HepG2 (cell line): ENCODE results near the gene STX8. TPM values are rescaled to one million over a fixed set of nuclear protein-coding genes. Genes with fewer than 3 reads are reported as not detected.
A peak's percentile ranks its signal among the peaks of the same experiment; 100 is the strongest.

ENCODE experiments used
- ATAC-seq: fragments of 200-7000 bp; cut with Tn5 transposase; 3 replicates; pipeline ENCODE4 v1.9.1; 2020; ENCODE audit warnings: mild to moderate bottlenecking, moderate library complexity
- BruUV-seq: library from RNA; stranded (reverse); fragments of 400-500 nt; replicated peaks from 2 replicates; lab custom pipeline; 2021; lab: Mats Ljungman, UMichigan
- CTCF ChIA-PET: fragments of 300-600 bp; formaldehyde crosslinking; extraction: SDS; loops from one replicate; lab custom pipeline; 2021; ENCODE audit warnings: low total read pairs, inconsistent platforms, low intra/inter-chr PET ratio; lab: Yijun Ruan, JAX
- POLR2A ChIA-PET: fragments of 350-600 bp; sonication (Branson Sonifier 250); formaldehyde crosslinking; loops from one replicate; lab custom pipeline; 2020; ENCODE audit warnings: antibody characterized with exemption, inconsistent platforms; lab: Yijun Ruan, JAX
- DNase-seq: peaks from one replicate; pipeline ENCODE4 v3.0.0-alpha.2; 2015; ENCODE audit warnings: low spot score
- FAIRE-seq: peaks from 3 replicates; lab custom pipeline; 2011; peaks lifted over from hg19 to GRCh38; lab: Jason Lieb, UNC
- H2AFZ ChIP-seq: one replicate; pipeline ENCODE4 v1.6.1; 2011; ENCODE audit warnings: low read length, inconsistent platforms
- H3K27ac ChIP-seq: fragments of 300-600 bp; 3 replicates; pipeline ENCODE4 v1.8.0; 2011; ENCODE audit warnings: mixed run types, mild to moderate bottlenecking, mixed read lengths, low read length, inconsistent platforms; ENCODE audit not compliant: insufficient read depth; ENCODE audit errors: extremely low read length
- H3K27me3 ChIP-seq, 2 experiments: fragments of 200-600 bp in 1 of 2; 2 replicates in 1 of 2; 3 replicates in 1 of 2; pipeline versions ENCODE4 v1.6.0 to v1.8.0; 2011; ENCODE audit warnings: low read length in 2 of 2, mild to moderate bottlenecking in 2 of 2, moderate library complexity in 2 of 2, inconsistent platforms in 1 of 2; ENCODE audit not compliant: insufficient read depth in 2 of 2, control insufficient read depth in 1 of 2
- H3K36me3 ChIP-seq, 2 experiments: fragments of 200-600 bp in 1 of 2; replicated peaks in 1 of 2; 2 replicates in 1 of 2; 3 replicates in 1 of 2; pipeline versions ENCODE4 v1.5.1 to v1.8.0; 2011; ENCODE audit warnings: low read length in 2 of 2, inconsistent platforms in 1 of 2; ENCODE audit not compliant: insufficient read depth in 2 of 2, control insufficient read depth in 1 of 2
- H3K4me1 ChIP-seq: 2 replicates; pipeline ENCODE4 v1.5.1; 2012; ENCODE audit warnings: low read length, inconsistent platforms; ENCODE audit not compliant: insufficient read depth
- H3K4me2 ChIP-seq: 2 replicates; pipeline ENCODE4 v1.6.0; 2011; ENCODE audit warnings: low read depth, low read length, inconsistent platforms
- H3K4me3 ChIP-seq, 3 experiments: fragments of 200-600 bp in 1 of 3; sonication (generic), shearing (Covaris generic) in 1 of 3; replicated peaks in 1 of 3; 2 replicates each; pipeline ENCODE4 v1.5.1; 2011 to 2016; ENCODE audit warnings: low read length in 3 of 3, inconsistent platforms in 2 of 3, low read depth in 2 of 3, mild to moderate bottlenecking in 2 of 3, control low read depth in 1 of 3, mixed read lengths in 1 of 3; ENCODE audit not compliant: insufficient read depth in 1 of 3
- H3K79me2 ChIP-seq: one replicate; pipeline ENCODE4 v1.6.1; 2011; ENCODE audit warnings: low read length, inconsistent platforms; ENCODE audit not compliant: insufficient read depth
- H3K9ac ChIP-seq: 2 replicates; pipeline ENCODE4 v1.6.0; 2011; ENCODE audit warnings: mild to moderate bottlenecking, low read depth, low read length, inconsistent platforms; ENCODE audit not compliant: insufficient read depth
- H3K9me3 ChIP-seq: 2 replicates; pipeline ENCODE4 v1.5.1; 2012; ENCODE audit warnings: mild to moderate bottlenecking, low read length
- H4K20me1 ChIP-seq: 2 replicates; pipeline ENCODE4 v1.6.0; 2011; ENCODE audit warnings: inconsistent platforms, mild to moderate bottlenecking, low read length, moderate library complexity; ENCODE audit not compliant: insufficient read depth
- ATF4 ChIP-seq, 2 experiments: fragments of 450-650 bp in 1 of 2; sonication (generic) in 1 of 2; formaldehyde crosslinking; IDR thresholded peaks; 2 replicates each; pipeline versions ENCODE4 v1.5.0 to v1.8.0; 2020 to 2022; ENCODE audit warnings: mild to moderate bottlenecking in 1 of 2, missing genetic modification reagents in 1 of 2
- CEBPG ChIP-seq: IDR thresholded peaks from 2 replicates; pipeline ENCODE4 v1.6.1; 2016
- CSRNP2 ChIP-seq: sonication (generic); formaldehyde crosslinking; conservative IDR thresholded peaks from 2 replicates; pipeline ENCODE4 v1.8.0; 2022; ENCODE audit warnings: low read depth, missing genetic modification reagents
- FOXA3 ChIP-seq: IDR thresholded peaks from 2 replicates; pipeline ENCODE4 v1.6.1; 2016; ENCODE audit warnings: missing genetic modification reagents, missing compliant biosample characterization
- HNRNPK ChIP-seq: fragments of 200-400 bp; formaldehyde crosslinking; IDR thresholded peaks from 2 replicates; pipeline ENCODE4 v1.6.1; 2018; ENCODE audit warnings: low read length, low read depth, moderate library complexity, mild to moderate bottlenecking; ENCODE audit not compliant: poor library complexity, severe bottlenecking
- NCOA2 ChIP-seq: sonication (generic); formaldehyde crosslinking; IDR thresholded peaks from 2 replicates; pipeline ENCODE4 v1.8.0; 2022; ENCODE audit warnings: inconsistent platforms
- NFATC3 ChIP-seq: sonication (generic); formaldehyde crosslinking; IDR thresholded peaks from 2 replicates; pipeline ENCODE4 v1.5.1; 2020; ENCODE audit warnings: mild to moderate bottlenecking, missing genetic modification reagents
- SATB2 ChIP-seq: sonication (generic); formaldehyde crosslinking; IDR thresholded peaks from 2 replicates; pipeline ENCODE4 v1.5.0; 2020; ENCODE audit warnings: missing genetic modification reagents
- SOX13 ChIP-seq, 3 experiments: fragments of 450-650 bp in 1 of 3; sonication (generic) in 1 of 3; formaldehyde crosslinking in 1 of 3; IDR thresholded peaks in 2 of 3; conservative IDR thresholded peaks in 1 of 3; 2 replicates each; pipeline versions ENCODE4 v1.5.0 to v1.6.1; 2016 to 2020; ENCODE audit warnings: antibody characterized with exemption in 1 of 3, mild to moderate bottlenecking in 1 of 3, missing compliant biosample characterization in 1 of 3, missing genetic modification reagents in 1 of 3, moderate library complexity in 1 of 3
- TFAP4 ChIP-seq: sonication (generic); IDR thresholded peaks from 2 replicates; pipeline ENCODE4 v1.6.1; 2016; ENCODE audit warnings: low read depth, borderline replicate concordance
- THAP9 ChIP-seq: sonication (generic); formaldehyde crosslinking; IDR thresholded peaks from 2 replicates; pipeline ENCODE4; 2020; ENCODE audit warnings: missing genetic modification reagents, mild to moderate bottlenecking, borderline replicate concordance
- WIZ ChIP-seq: sonication (generic); formaldehyde crosslinking; IDR thresholded peaks from 2 replicates; pipeline ENCODE4 v1.5.1; 2020; ENCODE audit warnings: mild to moderate bottlenecking, missing genetic modification reagents
- ZBTB33 ChIP-seq: sonication (generic); formaldehyde crosslinking; IDR thresholded peaks from 2 replicates; pipeline ENCODE4 v1.4.0; 2020; ENCODE audit warnings: missing genetic modification reagents
- WGBS: methylation state at CpG from one replicate; pipeline ENCODE4 v1.1.6; 2017; ENCODE audit warnings: low lambda C conversion rate; 5-methylcytosine and 5-hydroxymethylcytosine counted together
- in situ Hi-C: cut with HindIII; loops from 2 replicates; pipeline ENCODE4 v1.10.0; 2017; ENCODE audit warnings: low pct_unique_long_range_greater_than_20kb; ENCODE audit not compliant: extremely low pct_ligation_motif_present
- intact Hi-C: fragments of 100-400 bp; cut with micrococcal nuclease; formaldehyde crosslinking; loops from one replicate; pipeline ENCODE4 v1.10.0; 2022; ENCODE audit not compliant: unreplicated experiment
- polyA plus RNA-seq, 8 experiments: library from polyadenylated mRNA; depleted of rRNA in 3 of 8; stranded (reverse) in 7 of 8; unstranded in 1 of 8; fragments of >200 nt; fragmentation: Illumina TruSeq in 4 of 8; extraction: Trizol in 4 of 8; gene quantifications; 2 replicates each; pipeline versions ENCODE4 v1.2.1 to v1.2.3, GENCODE V29; 2011 to 2016; ENCODE audit warnings: low read depth in 4 of 8, missing spikeins in 1 of 8, mixed read lengths in 1 of 8; ENCODE audit not compliant: insufficient read depth in 1 of 8
- total RNA-seq, 5 experiments: library from RNA; depleted of rRNA; stranded (reverse); fragments of >200 nt; fragmentation: Illumina TruSeq; extraction: Trizol; gene quantifications; 2 replicates each; pipeline ENCODE4 v1.2.3, GENCODE V29; 2016; ENCODE audit warnings: low read depth in 1 of 5

STX8 gene
- total and polyA plus RNA-seq, 2 of the 13 experiments (the other 11 are each of a cell fraction or from before 2014, with no cell fraction given), result 36.4 to 53.6 TPM

DNA sequence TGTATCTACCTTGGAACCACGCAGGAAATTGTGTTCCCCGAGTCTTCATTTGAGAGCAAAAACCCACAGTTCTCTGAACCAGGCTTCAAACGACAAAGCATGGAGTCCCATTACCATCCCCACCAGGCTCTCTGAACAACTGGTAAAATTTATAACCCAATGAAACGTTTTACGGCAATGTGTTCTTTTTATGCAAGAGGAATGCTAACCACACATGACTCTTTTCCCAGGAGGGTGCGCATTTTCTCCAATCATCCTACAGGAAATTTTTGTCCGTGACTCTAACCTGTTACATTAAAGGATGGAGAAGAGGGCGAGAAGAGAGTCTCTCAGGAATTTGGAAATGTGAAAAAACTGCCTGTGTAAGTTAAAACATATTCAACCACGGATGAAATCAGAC lies 17.8 kb downstream of the STX8 start (continued):
- TF ChIP-seq THAP9 (no peak), ATF4 (CRISPR knock-in tag; IDR thresholded peaks at IDR 0.05) (no peak)
- TF ChIP-seq, all 625 proteins: peak for 0

DNA sequence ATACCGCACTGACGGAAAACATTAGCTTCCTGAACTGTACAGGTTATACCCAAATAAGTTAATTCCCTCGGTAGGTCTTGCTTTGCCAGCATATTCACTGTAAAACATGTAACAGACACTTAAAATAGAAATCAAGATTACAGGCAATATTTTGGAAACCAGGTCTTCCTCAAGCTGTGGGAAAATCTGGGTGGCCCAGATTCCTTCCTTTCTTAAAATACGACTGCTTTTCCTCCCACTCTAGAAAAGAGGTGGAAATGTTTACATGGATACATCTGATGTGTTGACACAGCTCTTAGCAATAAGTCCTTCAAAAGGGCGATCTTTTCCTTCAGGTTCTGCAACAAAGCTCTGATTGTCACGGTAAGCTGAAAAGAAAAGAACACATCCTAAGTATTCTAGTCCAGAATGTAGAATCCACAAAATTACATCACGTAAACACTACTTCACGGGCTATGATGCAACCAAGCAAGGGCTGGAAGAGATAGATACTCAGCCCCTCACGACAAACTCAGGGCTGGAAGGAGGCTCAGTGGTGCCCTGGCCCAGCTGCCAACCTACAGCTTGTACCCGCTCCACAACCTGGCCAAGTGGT lies 18.4 kb downstream of the STX8 start:
- Histone ChIP-seq H3K36me3 (no peaks in the 10 kb centered on the region), H3K9me3 (no peaks in the 10 kb centered on the region), H3K79me2 (no peaks in the 10 kb centered on the region), H3K4me3 (no peak overlapping the region), H3K27me3 (no peaks in the 10 kb centered on the region), H4K20me1 (no peaks in the 10 kb centered on the region), H2AFZ (no peak overlapping the region), H3K9ac (no peak overlapping the region), H3K4me2 (no peak overlapping the region), H3K27ac (peak overlapping the region; percentile 23), H3K4me1 (peaks cover 14% of the 10 kb centered on the region)
- BruUV-seq, result no TSS peak
- DNase-seq (peak; percentile 16), FAIRE-seq (peak; percentile 28), ATAC-seq (no peak)
- intact Hi-C loops (no loop called here), in situ Hi-C loops (no loop called here)
- ChIA-PET POLR2A (no interaction called here), CTCF (no interaction called here)
- WGBS, result 75% methylated on average over 8 of the region's 10 CpGs
- TF ChIP-seq FOXA3 (peak; percentile 26; the same call in 1 of the 2 replicates), CSRNP2 (CRISPR knock-in tag) (no peak), HNRNPK (no peak), NCOA2 (CRISPR knock-in tag) (no peak), SOX13 (IDR thresholded peaks at IDR 0.05) (no peak), SOX13 (CRISPR knock-in tag; conservative IDR thresholded peaks at IDR 0.05 in 1 of 2, IDR thresholded peaks at IDR 0.05 in 1 of 2) (peak in 1 of 2 experiments; percentile 20; a peak in 1 of 4 replicates), CEBPG (CRISPR knock-in tag) (0 out of 2 replicates have a peak, but pooled peaks have one; percentile 36), NFATC3 (CRISPR knock-in tag) (no peak), ZBTB33 (0 out of 2 replicates have a peak, but pooled peaks have one; percentile 12), WIZ (no peak), SATB2 (CRISPR knock-in tag) (no peak), TFAP4 (no peak)
